HUES6 (cell line): ENCODE measurements around the gene TSSK2.

ENCODE experiments used
- H3K27ac ChIP-seq: 2 replicates; pipeline ENCODE4 v1.7.0; 2013; ENCODE audit warnings: low read depth, mild to moderate bottlenecking, low read length, inconsistent platforms
- H3K27me3 ChIP-seq: 2 replicates; pipeline ENCODE4 v1.6.1; 2013; ENCODE audit warnings: low read length; ENCODE audit not compliant: control insufficient read depth, insufficient read depth
- H3K36me3 ChIP-seq: 2 replicates; pipeline ENCODE4 v1.6.1; 2013; ENCODE audit warnings: low read length; ENCODE audit not compliant: control insufficient read depth, insufficient read depth
- H3K4me1 ChIP-seq: 2 replicates; pipeline ENCODE4 v1.6.1; 2013; ENCODE audit warnings: low read length; ENCODE audit not compliant: control insufficient read depth, insufficient read depth
- H3K4me3 ChIP-seq: 2 replicates; pipeline ENCODE4 v1.5.1; 2013; ENCODE audit warnings: low read depth, low read length
- H3K9ac ChIP-seq: one replicate; pipeline ENCODE4 v1.6.1; 2013; ENCODE audit warnings: mild to moderate bottlenecking, low read length
- H3K9me3 ChIP-seq: 2 replicates; pipeline ENCODE4 v1.6.1; 2013; ENCODE audit warnings: low read depth, low read length; ENCODE audit not compliant: control insufficient read depth, insufficient read depth

TSSK2 gene

DNA sequence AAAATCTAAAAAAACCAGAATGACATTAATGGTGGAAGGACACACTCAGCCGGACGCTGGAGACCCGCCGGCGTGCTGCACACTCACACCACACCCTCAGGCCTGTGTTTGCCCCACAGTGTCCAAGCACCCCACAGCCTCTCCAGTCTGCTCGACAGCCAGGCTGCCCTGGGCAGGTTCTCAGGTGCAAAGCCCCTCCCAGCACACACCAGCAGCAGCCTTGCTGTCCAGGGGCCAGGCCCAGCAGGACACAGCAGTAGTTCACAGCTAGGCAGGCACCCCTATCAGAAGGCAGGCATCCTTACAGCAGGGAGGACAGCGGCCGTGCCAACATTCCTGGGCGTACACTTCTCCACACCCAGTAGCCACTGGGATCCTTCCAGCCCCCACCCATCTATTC is 49.1 kb downstream of the TSSK2 start:
- Histone ChIP-seq H3K27ac (no peak overlapping the region), H3K9ac (no peak overlapping the region), H3K27me3 (no peaks in the 10 kb centered on the region), H3K36me3 (peaks cover 12% of the 10 kb centered on the region), H3K4me3 (no peak overlapping the region), H3K9me3 (no peaks in the 10 kb centered on the region), H3K4me1 (peaks cover 28% of the 10 kb centered on the region)

- H3K36me3 ChIP-seq, result peaks cover 7% of the 10 kb centered on the region
- no peaks in the 10 kb centered on the region for H3K27me3 ChIP-seq
- H3K4me3 ChIP-seq, result no peak overlapping the region
- H3K27ac ChIP-seq, result no peak overlapping the region
- H3K4me1 ChIP-seq, result peaks cover 22% of the 10 kb centered on the region
- no peaks in the 10 kb centered on the region for H3K9me3 ChIP-seq
- H3K9ac ChIP-seq, result no peak overlapping the region
Observed at GRCh38 chr22:19180740-19181410, 49.8 kb downstream of the TSSK2 start.

DNA sequence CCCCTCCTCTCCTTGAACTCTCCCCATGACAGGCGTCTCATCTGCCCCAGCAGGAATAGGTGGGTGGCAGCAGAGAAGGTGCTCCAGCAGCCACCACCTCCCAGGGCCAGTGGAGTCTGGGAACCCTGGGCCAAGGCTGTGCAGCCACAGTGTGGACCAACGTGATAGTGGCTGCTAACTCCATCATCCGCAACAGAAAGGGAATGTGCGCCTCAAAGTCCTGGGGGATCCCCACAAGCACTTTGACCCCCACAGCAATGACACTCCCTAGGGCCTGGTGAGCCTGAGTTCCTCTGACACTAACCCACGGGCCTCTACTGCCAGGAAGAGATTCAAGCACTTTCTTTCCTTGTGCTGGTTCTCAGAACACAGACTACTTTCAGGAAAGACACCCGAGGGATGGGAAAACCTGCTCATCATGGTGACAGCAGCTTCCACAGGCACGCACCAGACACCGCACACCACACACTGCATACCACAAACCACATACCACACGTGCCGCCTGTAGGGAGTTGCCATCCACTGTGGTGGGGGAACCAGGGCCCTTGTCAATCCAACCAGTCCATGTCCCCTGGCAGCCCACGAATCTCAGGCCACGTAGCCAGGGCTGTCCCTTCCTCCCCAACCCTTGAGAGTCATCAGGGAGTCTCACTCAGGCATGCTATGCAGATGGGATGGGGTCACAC is 50.8 kb downstream of the TSSK2 start:
- Histone ChIP-seq H3K4me3 (no peak overlapping the region), H3K27ac (no peak overlapping the region), H3K9me3 (no peaks in the 10 kb centered on the region), H3K27me3 (no peaks in the 10 kb centered on the region), H3K4me1 (peaks cover 11% of the 10 kb centered on the region), H3K9ac (no peak overlapping the region), H3K36me3 (peaks cover 1% of the 10 kb centered on the region; the same call in 1 of the 2 replicates)
